ENCODE results near the gene GTPBP3. TPM values are rescaled to one million over a fixed set of nuclear protein-coding genes. Genes with fewer than 3 reads are reported as not detected.
"Not testable (repeated sequence)": the region's sequence is repeated elsewhere in the genome, so short reads cannot be mapped to it uniquely, and the experiment has no call there.

Gene GTPBP3, protein sequence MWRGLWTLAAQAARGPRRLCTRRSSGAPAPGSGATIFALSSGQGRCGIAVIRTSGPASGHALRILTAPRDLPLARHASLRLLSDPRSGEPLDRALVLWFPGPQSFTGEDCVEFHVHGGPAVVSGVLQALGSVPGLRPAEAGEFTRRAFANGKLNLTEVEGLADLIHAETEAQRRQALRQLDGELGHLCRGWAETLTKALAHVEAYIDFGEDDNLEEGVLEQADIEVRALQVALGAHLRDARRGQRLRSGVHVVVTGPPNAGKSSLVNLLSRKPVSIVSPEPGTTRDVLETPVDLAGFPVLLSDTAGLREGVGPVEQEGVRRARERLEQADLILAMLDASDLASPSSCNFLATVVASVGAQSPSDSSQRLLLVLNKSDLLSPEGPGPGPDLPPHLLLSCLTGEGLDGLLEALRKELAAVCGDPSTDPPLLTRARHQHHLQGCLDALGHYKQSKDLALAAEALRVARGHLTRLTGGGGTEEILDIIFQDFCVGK
- 10 to 100 TPM; 13.9 to 17.3 (median 15.7) TPM for polyA plus RNA-seq (ENCODE audit: insufficient read length in 3 of 3)

- DNase-seq (ENCODE audit: low read depth in 3 of 3, low spot score in 2 of 3), result peak; percentile 91 to 98 (median 96)
Measured at GRCh38 chr19:17336872-17337674, at the start of gene GTPBP3. GTPBP3 (plus strand) TSS chr19:17337553; CDS start chr19:17337612, 59 bp downstream.

- no peak for DNase-seq (ENCODE audit: low read depth in 3 of 3, low spot score in 2 of 3)
Measured at GRCh38 chr19:17289489-17289888, 47.9 kb upstream of the GTPBP3 start.

- peak in 1 of 3 donors; percentile 61 for DNase-seq (ENCODE audit: low read depth in 3 of 3, low spot score in 2 of 3)
Measured at GRCh38 chr19:17292301-17293074, 44.9 kb upstream of the GTPBP3 start.

DNA sequence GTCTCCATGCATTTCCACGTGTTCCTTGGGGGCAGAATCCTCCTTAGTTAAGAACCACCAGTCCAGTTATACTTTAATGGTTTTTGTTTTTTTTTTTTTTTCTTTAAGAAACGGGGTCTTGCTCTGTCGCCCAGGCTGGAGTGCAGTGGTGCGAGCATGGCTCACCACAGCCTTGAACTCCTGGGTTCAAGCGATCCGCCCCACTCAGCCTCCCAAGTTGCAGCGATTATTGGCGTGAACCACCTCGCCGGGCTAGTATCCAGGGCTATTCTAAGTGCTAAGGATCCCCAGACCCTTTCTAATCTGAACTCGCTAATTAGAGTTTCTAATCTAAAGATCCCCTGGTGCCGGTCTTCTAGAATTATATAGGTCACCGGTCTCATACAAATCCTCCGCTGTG lies 43.7 kb upstream of the GTPBP3 start:
- no peak for DNase-seq (ENCODE audit: low read depth in 3 of 3, low spot score in 2 of 3)

DNA sequence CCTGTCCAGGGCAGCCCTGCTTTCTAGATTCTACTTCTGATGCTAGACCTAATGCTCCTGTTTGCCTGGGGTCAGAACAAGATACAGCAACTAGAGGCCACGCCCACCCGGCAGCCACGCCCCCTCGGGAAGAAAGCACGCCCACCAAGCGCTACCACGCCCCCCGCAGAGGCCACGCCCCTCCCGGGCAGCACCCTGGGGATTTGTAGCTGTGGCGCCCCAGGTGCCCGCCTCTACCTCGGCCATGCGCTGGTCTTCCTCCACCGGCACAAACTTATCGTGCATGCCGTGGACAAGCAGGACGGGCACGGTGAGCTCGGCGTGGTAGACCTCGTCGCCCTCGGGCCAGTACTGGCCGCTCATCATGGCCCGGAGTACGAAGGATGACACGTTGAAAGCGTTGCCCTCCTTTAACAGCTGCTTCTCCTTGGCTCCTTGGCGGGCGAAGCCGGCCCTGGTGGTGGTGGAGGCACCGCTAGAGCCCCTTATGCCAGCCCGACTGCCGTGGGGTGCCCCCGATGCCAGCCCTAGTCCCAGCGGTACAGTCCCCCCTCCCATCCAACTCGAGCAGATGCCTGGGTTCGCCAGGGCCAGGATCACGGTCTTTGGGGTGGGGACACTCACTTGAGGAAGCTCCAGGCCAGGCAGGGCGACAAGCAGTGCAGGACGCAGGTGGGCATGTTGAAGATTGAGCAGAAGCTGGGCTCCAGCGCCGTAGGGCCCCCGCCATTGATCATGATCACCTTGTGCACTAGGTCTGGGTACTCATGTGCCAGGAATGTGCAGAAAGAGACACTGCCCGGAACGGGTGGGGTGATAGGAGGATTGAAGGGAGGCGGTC lies 43.1 kb upstream of the GTPBP3 start:
- DNase-seq (ENCODE audit: low read depth in 3 of 3, low spot score in 2 of 3), result no peak

DNA sequence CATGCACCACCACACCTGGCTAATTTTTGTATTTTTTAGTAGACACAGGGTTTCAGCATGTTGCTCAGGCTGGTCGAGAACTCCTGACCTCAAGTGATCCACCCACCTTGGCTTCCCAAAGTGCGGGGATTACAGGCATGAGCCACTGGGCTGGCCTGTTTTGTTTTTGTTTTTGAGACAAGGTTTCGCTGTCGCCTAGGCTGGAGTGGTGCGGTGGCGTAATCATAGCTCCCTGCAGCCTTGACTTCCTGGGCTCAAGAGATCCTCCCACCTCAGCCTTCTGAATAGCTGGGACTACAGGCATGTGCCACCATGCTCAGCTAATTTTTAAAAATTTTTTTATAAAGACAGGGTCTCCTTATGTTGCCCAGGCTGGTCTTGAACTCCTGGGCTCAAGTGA lies 41.8 kb upstream of the GTPBP3 start:
- DNase-seq (ENCODE audit: low read depth in 3 of 3, low spot score in 2 of 3), result not testable (repeated sequence)

DNA sequence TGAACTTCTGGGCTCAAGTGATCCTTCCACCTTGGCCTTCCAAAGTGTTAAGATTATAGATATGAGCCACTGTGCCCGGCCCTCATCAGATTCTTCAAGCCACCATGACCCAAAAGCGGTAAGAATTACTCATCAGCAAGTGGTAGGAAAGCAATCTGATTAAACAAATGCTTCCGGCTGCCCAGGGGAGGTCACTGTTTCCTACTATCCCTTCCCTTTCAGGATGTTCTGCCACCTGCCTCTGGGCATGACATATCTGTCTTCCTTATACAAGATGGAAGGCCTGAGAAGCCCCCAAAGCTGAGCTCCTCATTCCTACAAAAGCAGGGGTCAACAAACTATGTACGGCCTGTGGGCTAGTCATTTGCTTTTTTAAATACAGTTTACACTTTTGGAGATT lies 41.1 kb upstream of the GTPBP3 start:
- no peak for DNase-seq (ENCODE audit: low read depth in 3 of 3, low spot score in 2 of 3)

GRCh38 chr19:17296976-17297375 lies 40.4 kb upstream of the GTPBP3 start:
- no peak for DNase-seq (ENCODE audit: low read depth in 3 of 3, low spot score in 2 of 3)

DNA sequence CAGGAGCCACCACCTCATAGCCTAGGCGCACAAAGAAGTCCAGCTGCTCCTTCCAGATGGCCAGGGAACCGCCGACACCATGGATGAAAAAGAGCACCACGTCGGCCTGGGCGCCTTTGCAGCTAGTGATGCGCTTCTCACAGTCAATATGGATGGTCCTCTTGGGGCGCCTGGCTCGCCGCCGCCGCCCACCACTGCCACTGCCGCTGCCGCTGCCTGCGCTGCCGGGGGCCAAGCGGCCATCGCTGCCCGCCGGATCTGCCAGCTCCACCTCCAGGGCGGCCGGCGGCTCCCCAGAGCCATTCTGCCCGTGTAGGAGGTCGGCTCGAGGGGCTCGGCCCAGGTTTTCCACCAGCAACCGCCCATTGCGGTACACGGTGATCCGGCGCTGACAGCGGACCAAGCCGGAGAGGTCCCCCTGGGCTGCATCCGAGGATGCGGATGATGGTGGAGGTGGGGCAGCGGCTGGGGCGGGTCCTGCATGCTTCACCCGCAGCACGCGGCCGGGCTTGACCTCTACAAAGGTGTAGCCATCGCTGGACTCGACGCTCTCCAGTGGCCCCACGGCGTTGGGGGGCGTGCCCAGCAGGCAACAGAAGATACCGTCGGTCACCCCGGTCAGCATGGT lies 36.2 kb upstream of the GTPBP3 start:
- no peak for DNase-seq (ENCODE audit: low read depth in 3 of 3, low spot score in 2 of 3)

DNA sequence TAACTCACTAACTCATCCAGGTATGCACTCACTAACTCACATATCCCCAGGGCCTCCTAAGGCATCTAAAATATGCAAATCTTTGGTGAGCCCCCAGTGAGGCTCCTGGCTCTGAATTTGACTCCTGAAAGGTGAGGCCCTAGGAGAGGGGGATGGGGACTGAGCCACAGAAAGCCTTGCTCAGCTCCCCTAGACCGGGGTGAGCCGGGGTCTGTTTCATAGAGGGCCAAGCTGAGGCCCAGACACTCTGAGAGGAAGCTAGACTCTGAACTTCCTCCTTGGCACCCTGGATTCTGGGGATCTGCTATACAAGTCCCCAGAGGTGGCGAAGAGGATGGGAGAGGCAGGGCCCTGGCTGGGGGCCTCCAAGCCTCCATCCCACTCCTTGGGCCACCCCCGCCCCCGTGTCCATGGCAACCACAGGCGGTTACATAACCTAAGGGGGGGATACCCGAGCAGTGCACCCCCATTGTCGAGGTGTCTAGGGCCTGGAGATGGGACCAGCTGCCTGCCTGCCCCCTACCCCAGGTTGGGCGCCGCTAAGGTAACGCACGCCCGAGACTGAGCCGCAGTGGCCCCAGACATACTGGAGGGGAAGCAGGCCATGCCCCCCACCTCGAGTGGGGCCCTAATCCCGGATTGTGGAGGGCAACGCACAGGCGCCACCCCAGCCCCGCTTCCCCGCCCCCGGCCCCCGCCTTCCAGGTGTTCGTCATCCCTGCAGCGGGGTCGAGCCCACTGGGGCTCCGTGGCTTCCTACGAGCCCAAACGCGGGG lies 34.8 kb upstream of the GTPBP3 start:
- DNase-seq (ENCODE audit: low read depth in 3 of 3, low spot score in 2 of 3), result no peak

DNA sequence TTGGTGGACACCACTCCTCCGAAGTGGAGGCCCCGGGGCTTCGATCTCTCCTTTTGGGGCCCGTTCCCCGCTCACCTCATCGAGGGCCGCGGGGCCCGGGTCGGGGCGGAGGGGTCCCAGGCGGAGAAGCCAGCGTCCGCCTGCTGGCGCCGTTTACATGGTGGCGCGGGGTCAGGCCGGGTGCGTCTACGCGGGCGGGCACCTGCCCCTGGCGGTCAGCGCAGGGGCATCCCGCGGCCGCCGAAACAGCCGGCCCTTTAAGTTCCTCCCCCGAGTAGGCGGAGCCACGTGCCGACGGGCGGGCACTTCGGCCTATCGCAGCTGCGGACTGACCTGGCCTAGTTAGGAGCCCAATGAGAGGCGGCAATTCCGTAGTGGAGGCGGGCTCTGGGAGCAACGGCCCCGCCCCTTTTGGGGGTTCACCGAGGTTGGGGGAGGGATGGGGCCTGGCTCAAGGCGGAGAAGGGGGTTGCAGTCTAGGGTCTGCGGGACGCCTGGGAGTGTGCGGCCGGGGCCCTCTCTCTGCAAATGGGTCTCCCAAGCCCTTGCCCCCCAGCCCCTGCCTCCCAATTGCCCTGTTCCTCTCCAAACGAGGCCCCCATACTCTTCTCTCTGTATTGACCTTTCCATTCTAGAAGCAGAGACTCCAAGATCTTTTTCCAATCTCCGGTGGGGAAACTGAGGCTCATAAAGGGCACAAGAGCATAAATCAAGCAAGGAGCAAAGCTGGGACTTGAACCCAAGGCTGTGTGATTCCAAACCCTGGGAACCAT lies 34.0 kb upstream of the GTPBP3 start, which contains the start of gene ABHD8:
ABHD8 (minus strand) TSS at position 259 of the 773 bp plus-strand sequence. CDS start 1,809 bp downstream, outside the sequence.
- peak; percentile 86 to 89 (median 87) for DNase-seq (ENCODE audit: low read depth in 3 of 3, low spot score in 2 of 3)

GRCh38 chr19:17303940-17304267 lies 33.4 kb upstream of the GTPBP3 start:
- no peak for DNase-seq (ENCODE audit: low read depth in 3 of 3, low spot score in 2 of 3)

DNA sequence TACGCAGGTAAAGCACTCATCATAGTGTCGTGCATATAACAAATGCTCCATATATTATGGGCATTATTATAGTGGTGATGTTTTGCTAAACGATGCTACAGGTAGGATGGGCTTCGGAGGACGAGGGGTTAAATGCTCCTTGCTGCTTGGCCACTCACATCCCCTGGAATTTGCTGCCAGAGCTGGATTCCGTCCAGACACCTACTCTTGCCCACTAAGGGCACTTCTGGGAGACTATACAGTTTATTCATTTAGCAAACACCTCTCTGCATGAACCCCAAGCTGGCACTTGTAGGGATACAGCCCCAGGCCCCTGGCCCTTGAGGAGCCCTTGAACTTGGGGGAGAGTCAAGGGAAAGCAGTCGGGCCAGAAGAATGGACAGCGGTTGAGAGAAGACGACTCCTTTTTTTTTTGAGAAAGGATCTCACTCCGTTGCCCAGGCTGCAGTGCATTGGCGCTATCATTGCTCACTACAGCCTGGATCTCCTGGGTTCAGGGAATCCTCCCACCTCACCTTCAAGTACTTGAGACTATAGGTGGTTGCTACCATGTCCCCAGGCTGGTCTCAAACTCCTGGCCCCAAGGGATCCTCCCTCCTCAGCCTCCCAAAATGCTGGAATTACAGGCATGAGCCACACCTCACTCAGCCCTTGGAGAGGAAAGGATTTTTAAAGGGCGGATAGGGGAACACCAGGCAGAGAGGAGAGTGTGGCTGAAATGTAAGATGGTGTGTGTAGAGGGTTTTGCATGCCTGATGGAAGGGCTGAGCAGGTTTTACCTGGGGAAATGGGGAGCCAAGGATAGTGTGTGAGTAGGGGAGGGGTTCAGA lies 32.8 kb upstream of the GTPBP3 start:
- DNase-seq (ENCODE audit: low read depth in 3 of 3, low spot score in 2 of 3), result no peak

DNA sequence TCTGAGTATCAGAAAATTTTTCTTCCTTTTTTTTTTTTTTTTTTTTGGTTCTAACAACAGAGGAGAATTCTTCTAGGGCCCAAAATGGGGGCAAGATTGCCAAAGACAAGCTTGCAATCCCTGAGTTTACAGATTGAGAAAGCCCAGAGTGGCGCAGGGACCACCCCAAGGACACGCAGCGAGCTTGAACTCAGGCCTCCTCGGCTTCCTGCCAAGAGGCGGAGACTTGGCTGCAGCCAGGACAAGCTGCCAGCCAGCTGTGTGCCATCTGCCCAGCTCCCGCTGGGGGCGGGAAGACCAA lies 32.2 kb upstream of the GTPBP3 start:
- no peak for DNase-seq (ENCODE audit: low read depth in 3 of 3, low spot score in 2 of 3)

DNA sequence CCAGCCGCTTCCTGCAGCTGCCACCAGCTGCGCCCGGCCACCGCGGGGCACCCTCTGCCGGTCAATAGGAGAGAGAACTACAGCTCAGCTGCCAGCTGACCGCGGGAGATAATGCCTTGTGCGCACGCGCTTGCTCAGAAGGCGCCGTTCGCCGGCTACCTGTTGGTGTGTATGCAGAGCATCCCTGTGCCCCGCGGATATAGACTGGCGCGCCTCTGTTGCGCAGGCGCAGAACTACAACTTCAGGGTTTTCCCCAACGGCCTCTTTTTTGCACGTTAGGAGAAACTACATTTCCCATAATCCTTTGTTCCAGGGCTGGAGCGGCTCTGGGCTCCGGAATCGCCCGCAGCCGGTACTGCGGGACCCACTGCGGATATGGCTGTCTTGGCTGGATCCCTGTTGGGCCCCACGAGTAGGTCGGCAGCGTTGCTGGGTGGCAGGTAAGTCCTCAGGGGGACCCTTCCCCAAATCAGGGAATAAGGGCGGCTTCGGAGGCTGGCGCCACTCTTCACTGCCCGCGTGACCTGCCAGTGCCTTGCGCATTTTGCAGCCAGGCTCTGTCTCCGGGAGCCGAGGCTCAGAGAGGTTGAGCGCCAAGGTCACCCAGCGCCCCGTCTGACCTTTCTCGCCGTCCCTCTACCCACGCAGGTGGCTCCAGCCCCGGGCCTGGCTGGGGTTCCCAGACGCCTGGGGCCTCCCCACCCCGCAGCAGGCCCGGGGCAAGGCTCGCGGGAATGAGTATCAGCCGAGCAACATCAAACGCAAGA lies 31.7 kb upstream of the GTPBP3 start, which contains the start of gene MRPL34:
MRPL34 (plus strand) TSS at position 356 of the 768 bp plus-strand sequence; CDS start at position 377, 21 bp downstream.
- DNase-seq (ENCODE audit: low read depth in 3 of 3, low spot score in 2 of 3), result peak; percentile 91 to 94 (median 92)

GRCh38 chr19:17306285-17306714 lies 31.1 kb upstream of the GTPBP3 start:
- DNase-seq (ENCODE audit: low read depth in 3 of 3, low spot score in 2 of 3), result no peak

Measured in right renal cortex interstitium (tissue), 3 donors.